HUDEP-2 (cell line): ENCODE measurements around the gene ROCK2.
"Not testable (repeated sequence)": the region's sequence is repeated elsewhere in the genome, so short reads cannot be mapped to it uniquely, and the experiment has no call there.

Experiments used
- DNase-seq, 76 experiments: peaks; one replicate each; lab custom pipeline; 2025; ENCODE audit not compliant: unreplicated experiment in 76 of 76; lab: John Stamatoyannopoulos, UW

The ROCK2 gene

DNA sequence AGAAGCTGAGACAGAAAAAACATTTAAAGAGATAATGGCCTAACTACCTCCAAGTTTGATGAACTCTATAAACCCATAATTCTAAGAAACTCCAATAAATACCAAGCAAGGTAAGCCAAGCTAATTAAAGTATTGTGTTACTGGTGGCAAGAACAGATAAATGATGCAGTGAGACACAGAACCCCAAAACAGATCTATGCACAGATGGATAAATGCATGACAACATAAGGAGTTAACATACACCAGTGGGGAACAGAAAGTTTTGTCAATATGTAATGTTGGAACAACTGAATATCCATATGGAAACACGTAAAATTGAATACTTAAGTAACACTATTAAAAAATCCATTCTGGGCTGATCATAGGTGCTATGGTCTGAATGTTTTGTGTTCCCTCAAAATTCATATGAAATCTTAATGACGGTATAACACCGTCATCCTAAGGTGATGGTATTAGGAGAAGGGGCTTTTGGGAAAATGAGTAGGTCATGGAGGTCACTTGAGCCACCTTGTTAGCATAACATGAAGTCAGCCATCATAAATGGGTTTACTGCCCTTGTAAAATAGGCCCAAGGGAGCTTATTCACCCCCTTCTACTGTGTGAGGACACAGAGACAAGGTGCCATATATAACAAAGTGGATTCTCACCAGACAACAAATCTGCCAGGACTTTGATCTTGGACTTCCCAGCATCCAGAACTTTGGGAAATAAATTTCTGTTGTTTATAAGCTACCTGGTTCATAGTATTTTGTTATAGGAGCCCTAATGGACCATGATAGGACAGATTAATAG lies 102.8 kb downstream of the ROCK2 start:
- no peak for DNase-seq

DNA sequence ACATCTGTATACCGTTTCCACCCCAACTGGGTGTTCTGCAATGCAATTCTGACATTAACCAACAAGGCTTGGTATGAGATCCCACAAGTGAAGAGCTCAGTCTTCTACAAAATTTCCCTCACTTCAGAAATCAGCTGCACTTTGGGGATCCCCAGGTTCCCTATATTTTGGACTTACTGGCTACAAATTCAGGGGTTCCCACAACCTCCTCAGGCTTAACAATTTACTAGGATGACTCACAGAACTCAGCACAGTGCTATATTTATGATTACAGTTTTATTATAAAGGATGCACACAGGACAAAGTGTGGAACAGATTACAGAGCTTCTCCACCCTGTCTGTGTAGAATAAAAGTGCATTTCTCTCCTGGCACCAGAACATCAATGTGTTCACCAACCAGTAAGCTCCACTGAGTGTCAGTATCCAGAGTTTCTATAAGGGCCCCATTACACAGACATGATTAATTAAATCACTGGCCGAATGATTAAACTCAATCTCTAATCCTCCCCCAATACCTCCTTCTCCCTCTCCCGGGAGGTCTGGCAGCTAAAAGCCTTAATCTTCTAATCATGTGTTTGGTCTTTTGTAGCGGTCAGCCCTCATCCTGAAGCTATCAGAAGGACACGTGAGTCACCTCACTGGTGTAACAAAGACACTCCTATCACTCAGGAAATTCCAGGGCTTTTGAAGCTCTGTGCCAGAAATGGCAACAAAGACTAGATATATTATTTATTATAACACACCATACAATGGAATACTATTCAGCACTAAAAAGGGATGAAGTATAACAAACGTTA lies 104.6 kb downstream of the ROCK2 start:
- DNase-seq = no peak

GRCh38 chr2:11239147-11239546 lies 105.3 kb downstream of the ROCK2 start:
- DNase-seq = no peak

DNA sequence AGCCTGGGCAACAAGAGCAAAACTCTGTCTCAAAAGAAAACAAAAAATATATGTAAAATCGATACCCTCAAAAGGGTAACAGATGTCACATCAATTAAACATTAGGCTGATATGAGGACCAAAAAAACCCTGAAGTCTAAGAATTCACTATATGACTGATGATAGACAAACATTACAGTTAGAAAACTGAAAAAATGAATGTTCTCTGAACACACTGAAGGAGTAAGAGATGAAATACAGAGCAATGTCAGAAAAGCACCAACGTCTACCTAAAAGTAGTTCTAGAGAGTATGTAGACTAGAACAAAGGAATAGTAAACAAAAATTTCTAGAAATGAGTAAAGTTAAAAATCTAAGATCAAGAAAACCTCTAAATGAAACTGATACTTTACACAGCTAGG lies 107.3 kb downstream of the ROCK2 start:
- DNase-seq = no peak

- peak in 24 of 76 experiments; percentile 9 to 72 (median 31) for DNase-seq
Measured at GRCh38 chr2:11236335-11236734, 108.1 kb downstream of the ROCK2 start.

- no peak for DNase-seq
Measured at GRCh38 chr2:11235583-11235982, 108.9 kb downstream of the ROCK2 start.

- peak in 7 of 76 experiments; percentile 3 to 28 (median 17) for DNase-seq
Measured at GRCh38 chr2:11234309-11234708, 110.1 kb downstream of the ROCK2 start.

DNA sequence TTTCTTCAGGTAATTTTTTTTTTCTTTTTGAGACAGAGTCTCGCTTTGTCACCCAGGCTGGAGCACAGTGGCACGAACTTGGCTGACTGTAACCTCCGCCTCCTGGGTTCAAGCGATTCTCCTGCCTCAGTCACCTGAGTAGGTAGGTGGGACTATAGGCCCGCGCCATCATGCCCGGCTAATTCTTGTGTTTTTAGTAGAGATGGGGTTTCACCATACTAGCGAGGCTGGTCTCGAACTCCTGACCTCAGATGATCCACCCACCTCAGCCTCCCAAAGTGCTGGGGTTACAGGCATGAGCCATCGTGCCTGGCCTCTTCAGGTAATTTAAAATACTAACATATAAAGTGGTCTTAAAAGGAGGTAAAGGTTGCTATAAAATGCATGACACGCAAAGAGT lies 113.2 kb downstream of the ROCK2 start:
- DNase-seq = not testable (repeated sequence)

GRCh38 chr2:11228692-11229091 lies 115.7 kb downstream of the ROCK2 start:
- peak in 29 of 76 experiments; percentile 9 to 81 (median 42) for DNase-seq

DNA sequence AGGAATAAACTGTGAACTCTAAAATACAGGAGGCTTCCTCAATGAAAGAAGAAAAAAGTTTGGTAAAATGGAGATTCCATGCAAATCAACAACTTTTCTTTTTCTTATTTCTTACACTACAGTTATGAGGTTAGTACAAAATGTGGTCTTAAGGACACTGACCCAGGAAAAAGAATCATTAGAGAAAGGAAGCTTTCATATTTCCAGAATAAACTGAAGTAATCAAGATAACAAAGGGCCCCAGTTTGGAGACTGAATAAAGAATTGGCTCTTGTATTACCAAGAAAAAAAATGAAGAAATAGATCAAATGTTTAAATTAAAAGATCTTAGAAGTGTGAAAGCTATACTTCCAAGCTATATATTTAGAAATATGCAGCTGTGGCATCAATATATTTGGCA lies 116.8 kb downstream of the ROCK2 start:
- no peak for DNase-seq

DNA sequence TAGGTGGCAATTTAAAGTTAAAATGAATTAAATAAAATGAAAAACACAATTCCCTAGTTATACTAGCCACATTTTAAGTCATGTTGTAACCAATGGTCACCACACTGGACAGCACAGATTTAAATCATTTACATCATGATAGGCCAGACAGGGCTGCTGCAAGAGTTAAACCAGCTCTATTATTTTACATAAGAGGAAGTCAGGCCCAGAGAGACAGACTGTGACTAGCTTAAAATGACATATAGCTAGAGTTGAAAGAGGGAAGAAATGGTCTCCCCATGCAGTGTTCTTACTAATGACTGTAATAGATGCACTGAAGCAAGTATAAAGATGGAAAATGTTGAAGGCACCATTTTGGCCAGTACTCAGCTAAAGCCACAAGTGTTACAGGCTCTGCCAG lies 119.5 kb downstream of the ROCK2 start:
- no peak for DNase-seq

- DNase-seq = no peak
Measured at GRCh38 chr2:11222845-11223244, 121.6 kb downstream of the ROCK2 start.

DNA sequence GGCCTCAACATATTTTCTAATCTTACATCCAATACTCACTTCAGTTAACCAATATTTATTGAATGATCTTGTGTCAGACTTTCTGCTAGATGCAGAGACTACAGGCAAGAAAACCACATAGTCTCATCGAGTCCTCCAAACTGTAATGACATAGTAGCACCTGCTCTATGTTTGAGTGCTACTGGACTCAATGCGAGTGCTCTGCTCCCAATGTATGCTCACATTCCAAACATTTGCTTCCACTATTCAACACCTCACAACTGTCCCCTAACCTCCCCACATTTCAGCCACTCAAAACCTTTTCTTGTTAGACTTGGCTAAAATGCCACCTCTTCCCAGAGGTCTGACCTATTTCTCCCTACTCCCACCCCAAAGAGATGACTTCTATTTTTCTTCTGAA lies 124.0 kb downstream of the ROCK2 start:
- DNase-seq = no peak

DNA sequence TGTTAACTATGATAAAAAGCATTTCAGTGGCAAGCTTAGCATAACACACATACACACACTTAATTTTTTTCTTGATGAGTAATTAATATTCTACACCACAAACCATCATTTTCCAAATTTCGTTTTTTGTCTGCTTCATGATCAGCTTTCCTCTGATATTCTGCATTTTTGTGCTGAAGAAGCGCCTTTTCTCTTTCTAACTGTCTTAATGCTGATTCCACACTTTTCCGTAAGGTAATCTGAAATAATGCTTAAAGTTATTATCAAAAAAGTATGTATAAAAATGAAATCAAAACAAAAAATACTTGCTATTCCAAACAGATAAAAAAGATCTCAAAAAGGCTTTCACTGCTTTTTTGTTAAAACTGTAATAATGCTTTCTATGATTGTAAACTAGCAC lies 129.0 kb downstream of the ROCK2 start:
- no peak for DNase-seq

GRCh38 chr2:11214770-11215169 lies 129.7 kb downstream of the ROCK2 start:
- no peak for DNase-seq

GRCh38 chr2:11213975-11214374 lies 130.5 kb downstream of the ROCK2 start:
- DNase-seq = no peak

DNA sequence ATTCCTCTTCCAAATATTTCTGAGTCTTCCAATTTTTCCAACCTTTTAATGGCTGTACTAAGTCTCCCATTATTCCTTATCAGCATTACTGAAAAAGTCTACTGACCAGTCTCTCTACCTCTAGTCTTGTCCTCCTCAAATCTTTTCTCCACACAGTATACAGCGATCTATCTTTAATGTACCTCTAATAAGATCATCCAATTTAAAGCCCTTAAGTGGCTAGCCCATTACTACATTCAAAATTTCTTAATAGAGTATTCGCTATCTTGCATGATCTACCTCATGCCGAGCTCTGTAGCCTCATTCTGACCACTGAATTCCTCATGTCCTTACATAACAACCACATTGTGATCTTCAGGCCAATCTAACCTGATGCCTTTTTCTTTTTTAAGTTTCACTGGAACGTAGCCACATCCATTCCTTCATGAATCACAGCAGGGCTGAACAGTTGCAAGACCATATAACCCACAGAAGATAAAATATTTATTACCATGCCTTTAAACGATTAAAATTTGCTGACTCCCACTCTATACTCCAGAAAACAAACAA lies 131.3 kb downstream of the ROCK2 start:
- no peak for DNase-seq

- DNase-seq = no peak
Measured at GRCh38 chr2:11212645-11213044, 131.8 kb downstream of the ROCK2 start.

DNA sequence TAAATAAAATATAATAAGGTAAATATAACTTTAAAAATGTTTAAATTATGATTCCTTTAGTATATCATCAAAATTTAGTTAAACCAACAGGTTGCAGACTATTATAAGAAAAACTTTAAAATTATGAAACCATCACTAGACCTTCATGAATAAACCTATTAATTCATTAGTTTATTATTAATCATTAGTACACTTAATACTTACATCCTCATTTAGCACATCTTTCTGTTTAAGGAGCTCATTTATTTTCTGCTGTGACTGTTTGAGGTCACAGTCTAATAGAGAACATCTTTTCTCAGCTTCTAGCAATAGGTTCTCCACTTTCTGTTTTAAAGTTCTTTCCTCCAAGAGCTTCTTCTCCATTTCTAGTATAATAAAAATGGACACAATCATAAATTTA lies 136.4 kb downstream of the ROCK2 start:
- no peak for DNase-seq

GRCh38 chr2:11203480-11203879 lies 141.0 kb downstream of the ROCK2 start:
- DNase-seq = no peak

GRCh38 chr2:11201969-11202368 lies 142.5 kb downstream of the ROCK2 start:
- DNase-seq = no peak

DNA sequence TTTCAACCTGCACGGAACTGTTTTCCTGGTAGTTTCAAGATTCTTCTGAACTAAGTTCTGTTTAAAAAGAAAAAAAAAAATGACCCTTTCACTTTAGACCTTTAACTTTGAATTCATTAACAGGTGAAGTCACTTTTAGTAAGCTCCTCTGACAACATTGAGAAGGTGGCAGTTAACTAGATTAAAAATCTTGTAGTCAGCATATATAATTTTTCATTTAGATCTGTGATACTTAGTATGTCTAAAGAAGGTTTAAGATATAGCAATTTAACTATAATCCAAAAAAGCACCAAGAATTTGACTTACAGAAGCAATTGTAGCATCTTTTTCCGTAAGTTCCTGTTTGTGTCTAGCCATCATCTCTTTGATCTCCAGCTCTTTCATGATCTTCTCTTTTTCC lies 143.8 kb downstream of the ROCK2 start:
- DNase-seq = no peak
